Embryonic facial prominence (tissue), 1 donor: Measurements from ENCODE around the gene SPNS2.

ENCODE experiments used
- DNase-seq: peaks from one replicate; pipeline ENCODE4 v3.0.0-alpha.2; 2016; ENCODE audit errors: extremely low spot score

The SPNS2 gene, protein sequence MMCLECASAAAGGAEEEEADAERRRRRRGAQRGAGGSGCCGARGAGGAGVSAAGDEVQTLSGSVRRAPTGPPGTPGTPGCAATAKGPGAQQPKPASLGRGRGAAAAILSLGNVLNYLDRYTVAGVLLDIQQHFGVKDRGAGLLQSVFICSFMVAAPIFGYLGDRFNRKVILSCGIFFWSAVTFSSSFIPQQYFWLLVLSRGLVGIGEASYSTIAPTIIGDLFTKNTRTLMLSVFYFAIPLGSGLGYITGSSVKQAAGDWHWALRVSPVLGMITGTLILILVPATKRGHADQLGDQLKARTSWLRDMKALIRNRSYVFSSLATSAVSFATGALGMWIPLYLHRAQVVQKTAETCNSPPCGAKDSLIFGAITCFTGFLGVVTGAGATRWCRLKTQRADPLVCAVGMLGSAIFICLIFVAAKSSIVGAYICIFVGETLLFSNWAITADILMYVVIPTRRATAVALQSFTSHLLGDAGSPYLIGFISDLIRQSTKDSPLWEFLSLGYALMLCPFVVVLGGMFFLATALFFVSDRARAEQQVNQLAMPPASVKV

DNA sequence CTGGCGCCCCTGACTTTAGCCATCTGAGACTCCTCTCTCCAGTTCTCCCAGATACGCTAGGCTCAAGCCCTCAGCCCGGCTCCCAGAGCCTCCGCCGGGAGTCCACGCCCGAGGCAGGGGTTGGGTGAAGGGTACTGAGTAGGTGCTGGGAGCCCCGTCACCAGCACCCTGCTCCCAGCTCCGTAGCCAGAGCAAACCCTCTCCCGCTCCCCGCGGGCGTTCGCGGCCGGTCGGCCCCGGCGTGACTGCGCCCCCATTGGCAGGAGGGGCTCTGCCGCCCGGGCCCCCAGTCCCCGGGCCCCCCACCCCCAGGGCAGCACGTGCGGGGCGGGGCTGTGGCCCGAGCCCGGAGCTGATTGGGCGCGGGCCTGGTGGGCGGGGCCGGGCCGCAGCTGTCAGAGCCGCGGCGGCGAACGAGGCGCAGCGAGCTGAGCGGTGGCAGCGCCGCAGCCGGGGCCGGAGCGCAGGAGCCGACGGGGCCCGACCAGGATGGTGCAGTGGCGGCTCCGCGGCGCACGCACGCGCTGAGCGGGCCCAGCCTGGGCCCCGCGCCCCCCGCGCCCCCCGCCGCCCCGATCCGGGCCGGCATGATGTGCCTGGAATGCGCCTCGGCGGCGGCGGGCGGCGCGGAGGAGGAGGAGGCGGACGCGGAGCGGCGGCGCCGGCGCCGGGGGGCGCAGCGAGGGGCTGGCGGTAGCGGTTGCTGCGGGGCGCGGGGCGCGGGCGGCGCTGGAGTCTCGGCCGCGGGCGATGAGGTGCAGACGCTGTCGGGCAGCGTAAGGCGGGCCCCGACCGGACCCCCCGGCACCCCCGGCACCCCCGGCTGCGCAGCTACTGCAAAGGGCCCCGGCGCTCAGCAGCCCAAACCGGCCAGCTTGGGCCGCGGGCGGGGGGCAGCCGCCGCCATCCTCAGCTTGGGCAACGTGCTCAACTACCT is at the start of gene SPNS2:
Gene SPNS2, plus strand, starts transcription at position 421 of the 937 bp plus-strand sequence. Its CDS starts 167 bp downstream, at position 588.
- no peak for DNase-seq

DNA sequence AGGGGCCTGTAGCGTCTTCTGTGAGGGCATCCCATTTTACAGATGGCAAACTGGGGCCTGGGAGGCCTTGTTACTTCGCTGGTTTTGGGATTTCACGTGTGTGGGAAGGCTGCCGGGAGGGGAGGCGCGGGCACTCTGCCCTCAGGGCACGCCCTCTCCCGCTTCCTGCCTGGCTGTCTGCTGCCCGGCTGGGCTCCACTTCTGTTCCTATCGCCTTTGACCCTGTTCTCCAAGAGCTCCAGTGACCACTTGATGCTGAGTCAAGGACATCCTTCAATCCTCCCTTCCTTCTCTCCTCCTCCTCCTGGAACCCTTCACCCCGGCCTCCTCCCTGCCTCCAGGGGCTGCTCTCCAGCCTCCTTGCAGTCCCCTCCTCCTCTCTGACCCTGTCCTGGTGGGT is 48.9 kb upstream of the SPNS2 start:
- DNase-seq: no peak

DNA sequence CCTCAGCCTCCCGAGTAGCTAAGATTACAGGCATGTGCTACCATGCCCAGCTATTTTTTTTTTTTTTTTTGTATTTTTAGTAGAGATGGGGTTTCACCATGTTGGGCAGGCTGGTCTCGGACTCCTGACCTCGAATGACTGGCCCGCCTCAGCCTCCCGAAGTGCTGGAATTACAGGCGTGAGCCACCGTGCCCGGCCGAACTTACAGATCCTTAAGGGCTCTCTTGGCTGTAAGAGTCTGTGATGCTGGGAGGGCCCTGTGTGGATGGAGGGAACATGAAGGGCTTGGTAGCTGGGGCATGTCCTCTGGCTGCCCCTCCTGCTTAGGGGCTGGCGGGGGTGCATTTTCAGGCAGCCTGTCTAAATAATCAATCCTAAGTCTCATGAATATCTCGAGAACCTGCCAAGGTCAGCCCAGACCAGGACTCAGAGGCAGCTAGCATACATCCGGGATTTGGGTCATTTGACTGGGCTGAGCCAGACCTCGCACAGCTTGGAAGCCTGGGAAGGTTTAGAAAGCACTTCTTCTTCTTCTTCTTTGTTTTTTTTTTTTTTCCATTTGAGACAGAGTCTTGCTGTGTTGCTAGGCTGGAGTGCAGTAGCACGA is 47.9 kb upstream of the SPNS2 start:
- DNase-seq: no peak

GRCh38 chr17:4453812-4454591 is 44.7 kb upstream of the SPNS2 start:
- no peak for DNase-seq

- DNase-seq: no peak
Measured at GRCh38 chr17:4460661-4461060, 38.0 kb upstream of the SPNS2 start.

GRCh38 chr17:4463818-4464476 is 34.7 kb upstream of the SPNS2 start:
- DNase-seq: no peak

- DNase-seq: no peak
Measured at GRCh38 chr17:4465786-4466185, 32.9 kb upstream of the SPNS2 start.

DNA sequence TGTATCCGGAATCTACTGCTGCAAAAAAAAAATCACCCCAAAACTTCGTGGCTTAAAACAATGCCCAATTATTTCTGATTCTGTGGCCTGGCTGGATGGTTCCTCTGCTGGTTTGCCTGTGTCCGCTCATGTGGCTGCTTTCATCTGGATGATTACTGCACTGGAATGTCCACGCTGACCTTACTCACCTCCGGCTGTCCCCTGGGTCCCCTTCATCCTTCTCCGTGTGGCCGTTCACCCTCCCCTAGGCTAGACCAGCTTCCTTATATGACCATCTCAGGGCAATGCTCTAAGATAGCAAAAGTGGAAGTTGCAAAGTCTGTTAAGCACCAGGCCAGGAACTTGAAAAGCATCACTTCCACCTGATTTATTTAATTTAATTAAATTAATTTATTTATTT is 31.4 kb upstream of the SPNS2 start:
- DNase-seq: no peak

DNA sequence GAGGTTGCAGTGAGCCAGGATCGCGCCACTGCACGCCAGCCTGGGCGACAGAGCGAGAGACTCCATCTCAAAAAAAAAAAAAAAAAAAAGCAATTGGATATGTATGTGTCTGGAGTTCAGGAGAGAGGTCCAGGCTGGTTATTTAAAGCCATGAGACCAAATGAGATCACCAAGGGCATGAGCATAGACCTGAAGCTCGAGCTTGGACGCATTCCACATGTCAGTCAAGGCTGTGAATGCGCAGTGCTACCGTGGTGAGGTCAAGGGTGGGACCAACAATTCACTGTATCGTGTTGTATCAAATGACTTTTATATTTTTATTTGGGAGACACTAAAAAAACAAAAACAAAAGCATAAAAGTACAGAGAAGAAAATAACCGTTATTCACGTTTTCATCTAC is 29.1 kb upstream of the SPNS2 start:
- no peak for DNase-seq

DNA sequence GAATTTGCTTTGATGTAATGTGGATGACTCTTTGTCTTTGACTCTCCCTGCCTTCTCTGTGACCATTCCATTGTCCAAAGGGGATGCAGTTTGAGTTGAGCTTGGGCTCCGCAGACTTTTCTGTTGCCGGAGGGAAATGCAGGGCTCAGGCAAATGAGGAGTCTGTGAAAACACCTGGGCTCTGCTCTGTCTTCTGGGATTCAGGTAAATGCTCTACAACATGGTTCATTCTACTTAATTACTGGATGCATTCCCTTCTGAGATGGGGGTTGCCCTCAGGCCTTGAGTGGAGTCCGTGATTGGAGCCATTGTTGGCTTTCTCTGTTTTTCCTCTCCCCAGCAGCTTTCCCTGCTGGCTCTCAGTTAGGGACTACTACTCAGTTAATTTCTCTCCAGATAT is 26.4 kb upstream of the SPNS2 start:
- DNase-seq: no peak

DNA sequence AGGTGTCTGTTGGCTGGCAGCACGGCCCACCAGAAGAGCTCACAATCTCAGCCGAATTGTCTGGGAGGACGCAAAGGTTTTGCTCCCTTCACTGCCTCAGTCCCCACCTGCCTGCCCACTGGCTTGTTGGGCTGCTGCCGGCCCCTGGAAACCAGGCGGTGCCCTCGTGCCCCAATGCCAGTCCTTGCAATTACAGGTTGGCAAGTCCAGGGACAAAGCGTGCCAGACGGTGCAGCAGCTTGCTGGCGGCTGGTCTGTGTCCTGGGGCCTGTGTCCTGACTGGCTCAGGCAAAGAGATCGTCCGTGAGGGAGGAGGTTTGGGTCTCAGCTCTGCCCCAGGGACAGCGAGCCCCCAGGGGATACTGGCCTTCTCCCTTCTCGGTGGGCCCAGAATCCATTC is 24.6 kb upstream of the SPNS2 start:
- DNase-seq: no peak

DNA sequence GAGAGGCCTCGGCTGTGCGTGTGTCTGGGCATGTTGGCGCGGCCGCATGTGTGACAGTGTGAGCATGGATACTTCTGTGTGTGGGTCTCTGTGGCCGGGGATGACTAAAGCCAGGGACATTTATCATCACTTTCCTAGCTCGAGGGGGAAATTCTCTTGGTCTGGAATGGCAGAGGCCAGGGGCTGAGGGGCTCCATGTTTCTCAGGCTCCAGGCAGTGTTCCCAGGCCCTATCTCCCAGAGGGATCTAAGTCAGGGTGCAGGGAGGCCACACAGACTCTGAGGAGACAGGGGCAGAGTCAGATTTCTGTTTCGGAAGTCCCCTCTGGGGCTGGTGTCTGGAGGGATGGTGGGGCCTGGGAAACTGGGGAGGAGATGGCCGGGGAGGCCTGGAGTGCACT is 23.7 kb upstream of the SPNS2 start:
- no peak for DNase-seq

- no peak for DNase-seq
Measured at GRCh38 chr17:4475463-4475862, 23.2 kb upstream of the SPNS2 start.

GRCh38 chr17:4476017-4476416 is 22.7 kb upstream of the SPNS2 start:
- DNase-seq: no peak

DNA sequence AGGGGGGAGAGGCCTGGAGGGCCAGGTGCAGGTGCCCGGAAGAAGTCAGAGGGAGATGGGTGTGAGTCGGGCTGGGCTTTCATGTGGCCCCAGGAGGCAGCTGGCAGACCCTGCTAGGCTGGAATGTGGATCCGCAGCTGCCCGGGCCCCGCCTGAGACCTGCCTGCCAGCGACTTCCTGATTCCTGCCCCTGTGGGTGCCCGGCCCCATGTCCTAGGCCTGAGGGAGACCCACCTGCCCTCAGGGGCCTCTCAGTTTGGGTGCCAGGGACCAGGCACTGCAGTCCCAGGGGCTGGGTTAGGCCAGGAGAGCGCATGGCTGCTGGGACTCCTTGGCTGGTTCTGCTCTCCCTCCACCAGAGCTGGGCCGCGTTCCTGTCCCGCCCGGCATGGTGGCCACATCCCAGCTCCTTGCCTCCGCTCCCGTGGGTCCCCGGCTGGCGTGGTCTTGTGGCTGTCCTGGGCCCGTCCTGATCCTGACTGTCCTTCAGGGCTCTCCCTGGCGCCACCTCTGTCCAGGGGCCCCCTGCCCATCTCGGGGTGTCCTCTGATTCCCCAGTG is 22.1 kb upstream of the SPNS2 start:
- DNase-seq: no peak

- no peak for DNase-seq
Measured at GRCh38 chr17:4477255-4477791, 21.4 kb upstream of the SPNS2 start.

DNA sequence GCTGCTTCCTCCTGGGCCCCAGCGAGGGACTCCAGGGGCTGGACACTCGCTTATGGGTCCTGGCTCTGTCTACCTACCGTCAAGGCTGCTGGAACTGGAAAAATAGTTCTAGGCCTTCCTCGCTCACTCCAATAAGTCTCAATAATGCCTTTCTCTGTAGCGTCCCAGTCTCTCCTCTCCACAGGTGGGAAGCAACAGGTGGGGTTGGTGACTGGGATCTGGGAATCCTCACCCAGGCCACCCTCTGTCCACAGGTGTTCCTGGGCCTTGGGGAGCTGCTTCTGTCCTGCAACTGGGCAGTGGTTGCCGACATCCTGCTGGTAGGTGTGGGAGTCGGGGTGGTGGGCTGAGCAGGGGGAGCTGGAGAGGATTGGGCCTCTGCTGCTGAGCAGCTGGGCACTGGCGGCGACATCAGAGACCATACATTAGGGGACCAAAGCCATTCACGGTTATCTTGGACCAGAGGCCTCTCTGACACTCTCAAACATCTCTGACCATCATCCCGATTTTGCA is 20.3 kb upstream of the SPNS2 start:
- DNase-seq: no peak

GRCh38 chr17:4479340-4479981 is 19.2 kb upstream of the SPNS2 start:
- DNase-seq: no peak

GRCh38 chr17:4479982-4480751 is 18.5 kb upstream of the SPNS2 start:
- DNase-seq: no peak
